IMR-90 (cell line): ENCODE measurements around the gene AUTS2.

Experiments
- BHLHE40 ChIP-seq: fragments of 150-350 bp; IDR thresholded peaks from 2 replicates; pipeline ENCODE4 v1.6.1; 2016; ENCODE audit warnings: mild to moderate bottlenecking, low read depth, low read length
- CEBPB ChIP-seq: IDR thresholded peaks from 2 replicates; pipeline ENCODE4 v1.6.1; 2012; ENCODE audit warnings: low read depth, low read length, improper control_type of control experiment
- CHD1 ChIP-seq: IDR thresholded peaks from 2 replicates; pipeline ENCODE4 v1.6.1; 2012; ENCODE audit warnings: low read depth, low read length, improper control_type of control experiment
- FOS ChIP-seq: fragments of 150-350 bp; IDR thresholded peaks from 2 replicates; pipeline ENCODE4 v1.6.1; 2016; ENCODE audit warnings: low read depth, low read length
- MAZ ChIP-seq: IDR thresholded peaks from 2 replicates; pipeline ENCODE4 v1.6.1; 2012; ENCODE audit warnings: low read depth, mild to moderate bottlenecking, low read length, improper control_type of control experiment, moderate library complexity, borderline replicate concordance
- MXI1 ChIP-seq: IDR thresholded peaks from 2 replicates; pipeline ENCODE4 v1.6.1; 2012; ENCODE audit warnings: low read depth, mild to moderate bottlenecking, low read length, moderate library complexity, borderline replicate concordance
- POLR2A ChIP-seq: IDR thresholded peaks from 2 replicates; pipeline ENCODE4 v1.6.1; 2012; ENCODE audit warnings: mild to moderate bottlenecking, low read depth, low read length
- RAD21 ChIP-seq: IDR thresholded peaks from 2 replicates; pipeline ENCODE4 v1.6.1; 2012; ENCODE audit warnings: low read length, improper control_type of control experiment
- RCOR1 ChIP-seq: IDR thresholded peaks from 2 replicates; pipeline ENCODE4 v1.6.1; 2012; ENCODE audit warnings: mild to moderate bottlenecking, low read length, improper control_type of control experiment; ENCODE audit not compliant: insufficient replicate concordance
- RFX5 ChIP-seq: IDR thresholded peaks from 2 replicates; pipeline ENCODE4 v1.8.0; 2012; ENCODE audit warnings: low read depth, mild to moderate bottlenecking, low read length, moderate library complexity
- SMC3 ChIP-seq: fragments of 150-350 bp; IDR thresholded peaks from 2 replicates; pipeline ENCODE4 v1.6.1; 2016; ENCODE audit warnings: low read depth, mild to moderate bottlenecking, antibody characterized with exemption, low read length, moderate library complexity
- TF ChIP-seq, protein P1 (sequence below): conservative IDR thresholded peaks from 2 replicates; pipeline ENCODE4 v1.5.1; 2012; ENCODE audit warnings: mild to moderate bottlenecking, low read depth, low read length, improper control_type of control experiment
- TF ChIP-seq, protein P2 (sequence below): fragments of 150-350 bp; IDR thresholded peaks from 2 replicates; pipeline ENCODE4 v1.6.1; 2017; ENCODE audit warnings: mild to moderate bottlenecking, antibody characterized with exemption, low read length, low read depth

DNA sequence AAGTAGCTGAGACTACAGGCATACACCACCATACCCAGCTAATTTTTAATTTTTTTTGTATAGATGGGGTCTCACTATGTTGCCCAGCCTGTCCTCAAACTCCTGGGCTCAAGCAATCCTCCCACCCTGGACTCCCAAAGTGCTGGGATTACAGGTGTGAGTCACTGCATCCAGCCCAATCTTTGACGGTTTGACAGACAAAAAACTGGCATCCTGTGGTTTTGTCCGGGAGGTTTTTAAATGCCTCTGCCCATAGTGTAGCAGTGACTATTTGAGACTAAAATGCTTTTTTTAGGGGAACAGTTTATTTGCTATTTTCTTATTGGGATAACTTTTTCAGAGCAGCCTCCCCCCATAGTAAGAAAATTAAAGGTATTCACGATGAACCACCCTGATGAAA, 1010.0 kb downstream of the AUTS2 start:
- no peak for TF ChIP-seq POLR2A
- TF ChIP-seq, protein P1, sequence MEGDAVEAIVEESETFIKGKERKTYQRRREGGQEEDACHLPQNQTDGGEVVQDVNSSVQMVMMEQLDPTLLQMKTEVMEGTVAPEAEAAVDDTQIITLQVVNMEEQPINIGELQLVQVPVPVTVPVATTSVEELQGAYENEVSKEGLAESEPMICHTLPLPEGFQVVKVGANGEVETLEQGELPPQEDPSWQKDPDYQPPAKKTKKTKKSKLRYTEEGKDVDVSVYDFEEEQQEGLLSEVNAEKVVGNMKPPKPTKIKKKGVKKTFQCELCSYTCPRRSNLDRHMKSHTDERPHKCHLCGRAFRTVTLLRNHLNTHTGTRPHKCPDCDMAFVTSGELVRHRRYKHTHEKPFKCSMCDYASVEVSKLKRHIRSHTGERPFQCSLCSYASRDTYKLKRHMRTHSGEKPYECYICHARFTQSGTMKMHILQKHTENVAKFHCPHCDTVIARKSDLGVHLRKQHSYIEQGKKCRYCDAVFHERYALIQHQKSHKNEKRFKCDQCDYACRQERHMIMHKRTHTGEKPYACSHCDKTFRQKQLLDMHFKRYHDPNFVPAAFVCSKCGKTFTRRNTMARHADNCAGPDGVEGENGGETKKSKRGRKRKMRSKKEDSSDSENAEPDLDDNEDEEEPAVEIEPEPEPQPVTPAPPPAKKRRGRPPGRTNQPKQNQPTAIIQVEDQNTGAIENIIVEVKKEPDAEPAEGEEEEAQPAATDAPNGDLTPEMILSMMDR = no peak
- no peak for TF ChIP-seq MAZ
- no peak for TF ChIP-seq SMC3
- TF ChIP-seq RAD21 = no peak
- TF ChIP-seq, protein P2, sequence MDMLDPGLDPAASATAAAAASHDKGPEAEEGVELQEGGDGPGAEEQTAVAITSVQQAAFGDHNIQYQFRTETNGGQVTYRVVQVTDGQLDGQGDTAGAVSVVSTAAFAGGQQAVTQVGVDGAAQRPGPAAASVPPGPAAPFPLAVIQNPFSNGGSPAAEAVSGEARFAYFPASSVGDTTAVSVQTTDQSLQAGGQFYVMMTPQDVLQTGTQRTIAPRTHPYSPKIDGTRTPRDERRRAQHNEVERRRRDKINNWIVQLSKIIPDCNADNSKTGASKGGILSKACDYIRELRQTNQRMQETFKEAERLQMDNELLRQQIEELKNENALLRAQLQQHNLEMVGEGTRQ = no peak
- no peak for TF ChIP-seq RFX5
- TF ChIP-seq CEBPB = no peak
- no peak for TF ChIP-seq BHLHE40
- no peak for TF ChIP-seq MXI1
- no peak for TF ChIP-seq CHD1
- TF ChIP-seq FOS = no peak
- TF ChIP-seq RCOR1 = no peak
